GM19043 (cell line): ENCODE data around the gene FMO1.
A peak's percentile ranks its signal among the peaks of the same experiment; 100 is the strongest.
"Not testable (repeated sequence)": the region's sequence is repeated elsewhere in the genome, so short reads cannot be mapped to it uniquely, and the experiment has no call there.

Source experiments
- ATAC-seq: cut with Tn5 transposase; IDR thresholded peaks from one replicate; pipeline ENCODE4 v1.9.1; 2021; ENCODE audit warnings: low read depth; ENCODE audit not compliant: unreplicated experiment

FMO1 gene

DNA sequence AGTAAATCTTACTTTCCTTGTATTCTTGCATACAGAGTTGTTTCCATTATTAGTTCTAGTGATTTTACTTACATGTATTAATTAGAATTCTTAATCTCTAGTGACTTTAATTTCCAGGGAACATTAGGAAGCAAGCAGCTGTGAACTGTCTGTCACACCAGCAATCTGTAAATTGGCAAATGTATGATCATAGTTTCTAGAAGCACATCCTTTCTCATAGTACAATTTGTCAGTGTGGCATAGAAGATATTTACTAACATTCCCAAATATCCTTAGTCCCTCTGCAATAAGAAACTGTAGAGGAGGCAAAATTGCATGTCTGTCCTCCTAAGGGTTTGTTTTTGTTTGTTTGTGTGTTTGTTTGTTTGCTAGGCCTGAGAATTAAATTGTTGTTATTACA lies 17.0 kb upstream of the FMO1 start:
- ATAC-seq: no peak

- ATAC-seq: no peak
Measured at GRCh38 chr1:171233183-171233582, 15.1 kb upstream of the FMO1 start.

DNA sequence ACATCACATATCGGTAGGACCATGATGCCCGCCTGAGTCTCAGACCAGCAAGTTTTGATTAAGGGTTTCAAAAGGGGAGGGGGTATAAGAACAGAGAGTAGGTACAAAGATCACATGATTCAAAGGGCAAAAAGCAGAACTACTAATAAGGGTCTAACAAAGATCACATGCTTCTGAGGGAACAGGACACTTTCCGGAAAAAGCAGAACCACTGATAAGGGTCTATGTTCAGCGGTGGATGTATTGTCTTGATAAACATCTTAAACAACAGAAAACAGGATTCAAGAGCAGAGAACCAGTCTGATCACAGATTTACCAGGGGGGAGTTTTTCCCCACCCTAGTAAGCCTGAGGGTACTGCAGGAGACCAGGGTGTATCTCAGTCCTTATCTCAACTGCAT lies 12.1 kb upstream of the FMO1 start:
- not testable (repeated sequence) for ATAC-seq

- ATAC-seq: no peak
Measured at GRCh38 chr1:171243878-171244277, 4.4 kb upstream of the FMO1 start.

DNA sequence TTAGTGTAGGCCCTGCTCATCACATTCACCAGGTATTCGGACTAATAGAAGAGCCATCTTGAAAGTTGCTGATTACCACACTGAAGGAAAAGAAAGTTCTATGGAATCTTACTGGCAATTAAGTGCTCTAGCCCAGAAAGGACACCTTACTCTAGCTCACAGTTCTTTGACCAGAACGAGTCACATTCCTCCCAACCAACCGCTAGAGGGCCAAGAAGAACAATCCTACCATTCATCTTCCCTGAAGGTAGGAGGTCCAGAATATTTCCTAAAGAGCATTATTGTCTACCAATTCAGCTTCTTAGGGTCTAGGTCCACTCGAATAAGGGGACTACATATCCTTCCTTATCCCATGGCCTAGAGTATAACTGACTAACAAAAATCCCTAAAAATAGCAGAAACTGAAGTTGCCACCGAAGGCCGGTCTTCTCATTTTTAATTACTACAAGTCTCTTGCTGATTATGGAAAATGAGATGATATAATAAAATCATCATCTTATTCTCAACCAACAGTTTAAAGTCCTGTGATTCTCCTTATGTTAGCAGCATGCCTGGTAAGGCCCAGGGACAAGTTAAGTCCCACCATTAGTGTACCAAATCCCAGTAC lies 2.7 kb upstream of the FMO1 start:
- peak; percentile 72 for ATAC-seq

- no peak for ATAC-seq
Measured at GRCh38 chr1:171247501-171247900, 793 bp upstream of the FMO1 start.

- ATAC-seq: no peak
Measured at GRCh38 chr1:171248841-171249240, 547 bp downstream of the FMO1 start.

GRCh38 chr1:171250263-171250662 lies 2.0 kb downstream of the FMO1 start:
- ATAC-seq: no peak

- peak; percentile 45 for ATAC-seq
Measured at GRCh38 chr1:171251042-171251951, 3.0 kb downstream of the FMO1 start.

DNA sequence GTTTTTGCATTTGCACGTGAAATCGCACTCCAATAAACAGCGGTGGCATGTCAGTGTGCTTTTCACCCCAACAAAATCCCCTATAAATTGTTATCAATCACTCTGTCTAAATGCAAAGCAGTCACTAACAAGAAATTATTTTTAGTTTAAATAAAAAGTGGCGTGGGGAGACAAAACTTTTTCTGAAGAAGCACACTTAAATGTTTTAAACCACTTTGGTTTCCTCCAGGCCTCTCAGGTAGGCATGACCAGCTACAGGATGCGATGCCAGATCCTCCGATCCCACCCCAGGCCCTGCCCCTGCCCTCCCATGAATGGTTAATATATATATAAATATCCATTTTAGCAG lies 3.6 kb downstream of the FMO1 start:
- no peak for ATAC-seq

- peak; percentile 93 for ATAC-seq
Measured at GRCh38 chr1:171252482-171252881, 4.2 kb downstream of the FMO1 start.

DNA sequence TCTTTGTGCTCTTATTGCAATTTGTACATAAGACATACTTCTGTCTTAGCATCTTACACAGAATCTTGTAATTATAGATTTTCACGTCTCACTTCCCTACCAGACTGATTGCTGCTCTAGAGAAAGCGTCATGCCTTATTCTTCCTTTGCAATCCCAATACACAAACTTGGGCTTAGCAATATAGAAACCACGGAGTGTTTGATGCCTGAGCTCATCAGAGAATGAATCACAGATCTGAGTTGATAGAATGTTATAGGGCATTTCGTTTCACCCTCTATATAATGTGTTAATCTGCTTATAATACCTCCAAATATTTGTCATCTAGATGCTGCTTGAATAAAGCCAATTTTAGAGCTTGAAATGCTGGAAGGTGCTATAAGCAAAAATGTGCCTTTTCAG lies 6.6 kb downstream of the FMO1 start:
- no peak for ATAC-seq

- ATAC-seq: no peak
Measured at GRCh38 chr1:171256940-171257606, 8.8 kb downstream of the FMO1 start.

- no peak for ATAC-seq
Measured at GRCh38 chr1:171257607-171258076, 9.3 kb downstream of the FMO1 start.

GRCh38 chr1:171258429-171258828 lies 10.1 kb downstream of the FMO1 start:
- ATAC-seq: no peak

- no peak for ATAC-seq
Measured at GRCh38 chr1:171258943-171259342, 10.6 kb downstream of the FMO1 start.

DNA sequence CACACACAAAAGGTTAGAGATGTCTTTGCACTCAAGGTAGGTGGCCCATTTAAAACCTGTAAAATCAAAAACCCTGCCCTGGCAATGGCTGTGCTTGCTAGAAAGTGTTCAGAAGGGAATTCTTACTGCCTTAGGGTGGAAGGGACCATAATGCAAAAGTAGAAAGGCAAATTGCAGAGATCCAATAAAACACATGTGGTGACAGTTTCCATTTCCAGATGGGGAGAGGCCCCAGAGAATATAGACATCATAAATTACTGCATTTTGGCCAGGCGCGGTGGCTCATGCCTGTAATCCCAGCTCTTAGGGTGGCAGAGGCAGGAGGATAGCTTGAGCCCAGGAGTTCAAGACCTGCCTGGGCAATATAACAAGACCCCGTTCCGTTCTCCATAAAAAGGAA lies 13.0 kb downstream of the FMO1 start:
- ATAC-seq: no peak

GRCh38 chr1:171263901-171264300 lies 15.6 kb downstream of the FMO1 start:
- ATAC-seq: no peak

DNA sequence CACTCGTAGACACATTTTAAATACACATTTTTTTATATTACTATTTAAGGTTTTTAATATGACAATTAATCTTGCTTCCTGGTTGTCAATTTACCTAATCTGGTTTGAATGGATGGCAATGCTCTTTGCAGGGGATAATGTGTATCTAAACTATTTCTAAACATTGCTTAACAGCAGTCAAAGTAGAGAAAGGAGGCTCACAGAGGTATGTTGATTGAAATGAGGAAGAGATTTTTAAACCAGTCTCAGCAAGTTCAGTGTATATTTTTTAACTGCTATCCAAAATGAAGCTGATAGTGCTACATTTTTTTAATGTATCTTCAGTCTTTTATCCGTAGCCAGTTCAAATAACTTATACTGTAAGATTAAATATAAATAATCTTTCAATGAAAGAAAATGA lies 17.4 kb downstream of the FMO1 start:
- no peak for ATAC-seq

- no peak for ATAC-seq
Measured at GRCh38 chr1:171266930-171267329, 18.6 kb downstream of the FMO1 start.

GRCh38 chr1:171267391-171267790 lies 19.1 kb downstream of the FMO1 start:
- no peak for ATAC-seq

- no peak for ATAC-seq
Measured at GRCh38 chr1:171270806-171271205, 22.5 kb downstream of the FMO1 start.
